ENCODE measurements around the gene FHIT. TPM values are rescaled to one million over a fixed set of nuclear protein-coding genes. Genes with fewer than 3 reads are reported as not detected.

FHIT gene
- total RNA-seq, 1 donor = 16.9 TPM

DNA sequence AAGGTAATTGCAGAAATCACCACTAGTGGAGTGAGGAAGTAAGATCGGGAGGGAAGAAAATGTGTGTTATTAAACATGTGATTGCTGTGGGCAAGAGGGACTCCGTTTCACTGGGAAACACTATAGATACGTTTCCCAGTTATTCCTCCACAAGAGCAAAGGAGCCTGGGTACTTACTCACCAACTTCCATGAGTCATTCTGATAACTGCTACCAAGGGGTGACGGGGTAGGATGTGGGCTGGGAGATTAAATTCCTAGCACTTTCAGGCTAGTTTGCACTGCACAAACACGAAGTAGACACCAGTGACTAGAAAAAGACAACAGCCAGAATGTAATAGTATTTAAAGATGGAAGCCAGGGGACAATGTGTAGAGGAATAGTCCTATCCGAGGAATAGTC, 1388.6 kb downstream of the FHIT start:
- Histone ChIP-seq H3K4me1 (ENCODE audit: insufficient read depth, low read length) (peaks cover 6% of the 10 kb centered on the region), H3K9me3 (ENCODE audit: low read depth, low read length) (no peaks in the 10 kb centered on the region), H3K4me3 (ENCODE audit: low read length) (no peak overlapping the region), H3K27me3 (ENCODE audit: insufficient read depth, low read length) (no peaks in the 10 kb centered on the region)

DNA sequence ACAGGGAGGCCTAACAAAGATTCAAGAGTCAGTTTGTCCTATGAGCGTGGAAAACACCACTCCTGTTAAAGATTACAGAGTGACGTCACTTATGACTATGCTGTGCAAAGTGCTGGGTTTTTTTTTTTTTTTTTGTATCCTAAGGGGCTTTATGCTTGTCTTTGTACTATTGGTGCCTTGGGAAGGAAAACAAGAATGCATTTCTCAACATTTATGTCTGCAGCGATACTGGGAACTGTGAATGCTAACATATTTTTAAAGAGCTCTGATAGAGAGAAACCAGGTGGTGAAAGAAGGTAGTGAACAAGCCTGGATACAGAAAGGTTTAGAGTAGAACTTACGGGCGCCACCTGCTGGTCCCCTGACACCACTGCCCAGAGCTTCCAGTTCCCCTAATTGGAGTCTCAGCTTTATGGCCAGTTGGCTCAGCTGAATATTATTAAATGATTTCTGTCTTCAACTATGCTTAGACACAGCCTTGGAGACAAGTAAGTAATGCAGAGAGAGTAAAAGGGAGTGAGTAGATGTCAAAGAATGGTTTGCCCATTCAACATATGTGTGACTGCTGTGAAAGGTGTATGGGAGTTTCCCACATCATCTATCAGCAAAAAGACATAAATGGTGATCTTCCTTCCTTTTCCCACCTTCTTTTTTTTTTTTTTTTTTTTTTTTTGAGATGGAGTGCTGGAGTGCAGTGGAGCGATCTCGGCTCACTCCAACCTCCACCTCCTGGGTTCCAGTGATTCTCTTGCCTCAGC, 1393.5 kb downstream of the FHIT start:
- H3K4me1 ChIP-seq (ENCODE audit: insufficient read depth, low read length) = no peaks in the 10 kb centered on the region
- H3K27me3 ChIP-seq (ENCODE audit: insufficient read depth, low read length) = no peaks in the 10 kb centered on the region
- no peak overlapping the region for H3K4me3 ChIP-seq (ENCODE audit: low read length)
- no peaks in the 10 kb centered on the region for H3K9me3 ChIP-seq (ENCODE audit: low read depth, low read length)

DNA sequence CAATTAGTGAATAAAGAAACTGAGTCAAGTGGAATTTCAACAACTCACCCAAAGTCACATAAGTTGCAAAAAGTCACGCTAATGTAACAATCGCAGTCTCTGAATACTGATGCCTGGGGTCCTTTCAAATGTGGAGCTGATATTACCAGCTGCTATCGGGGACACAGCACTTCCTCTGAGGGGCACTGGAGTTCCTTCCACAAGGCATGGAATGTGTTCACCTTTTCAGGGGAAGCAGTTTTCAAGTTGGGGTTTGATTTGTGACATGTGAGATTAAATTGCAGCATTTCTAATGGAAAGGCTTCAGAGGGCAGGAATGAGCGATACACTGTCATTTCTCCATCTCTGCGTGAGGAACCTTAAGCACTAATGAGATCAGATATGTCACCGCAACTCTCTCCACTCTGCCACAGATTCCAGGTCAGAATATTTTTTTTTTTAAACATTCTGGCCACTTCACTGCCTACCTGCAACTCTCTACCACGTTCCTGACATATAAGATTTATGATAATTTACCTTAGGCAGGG, 1394.3 kb downstream of the FHIT start:
- no peaks in the 10 kb centered on the region for H3K9me3 ChIP-seq (ENCODE audit: low read depth, low read length)
- H3K27me3 ChIP-seq (ENCODE audit: insufficient read depth, low read length) = no peaks in the 10 kb centered on the region
- no peak overlapping the region for H3K4me3 ChIP-seq (ENCODE audit: low read length)
- H3K4me1 ChIP-seq (ENCODE audit: insufficient read depth, low read length) = no peaks in the 10 kb centered on the region

DNA sequence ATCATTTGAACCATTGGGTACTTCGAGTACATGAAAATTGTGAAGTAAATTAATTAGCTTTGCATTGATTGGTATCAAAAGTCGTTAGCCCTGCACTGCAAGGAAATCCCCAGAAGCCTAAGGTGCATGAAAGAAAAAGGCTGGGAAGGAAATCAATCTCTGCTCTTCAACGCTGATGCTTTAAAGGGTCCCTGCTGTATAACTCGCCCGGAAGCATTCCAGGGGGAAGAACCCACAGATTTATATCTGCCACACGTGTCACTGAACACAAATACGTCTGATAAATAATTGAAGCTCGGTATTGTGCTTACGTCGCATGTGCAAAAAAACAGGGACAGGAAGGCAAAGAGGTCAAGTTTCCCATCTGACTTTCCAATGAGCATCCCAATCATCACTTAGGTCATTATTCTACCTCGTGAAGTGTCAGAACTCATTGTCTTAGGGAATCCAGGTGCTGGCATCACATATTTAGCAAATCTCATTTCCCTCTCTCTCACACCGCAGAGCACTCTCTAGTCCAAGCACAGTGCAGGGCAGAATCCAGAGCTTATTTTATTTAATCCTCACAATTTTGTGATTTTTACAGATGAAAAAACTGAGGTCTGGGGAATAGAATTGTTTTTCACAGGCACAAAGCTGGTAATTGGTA, 1397.1 kb downstream of the FHIT start:
- H3K9me3 ChIP-seq (ENCODE audit: low read depth, low read length) = no peaks in the 10 kb centered on the region
- no peaks in the 10 kb centered on the region for H3K4me1 ChIP-seq (ENCODE audit: insufficient read depth, low read length)

DNA sequence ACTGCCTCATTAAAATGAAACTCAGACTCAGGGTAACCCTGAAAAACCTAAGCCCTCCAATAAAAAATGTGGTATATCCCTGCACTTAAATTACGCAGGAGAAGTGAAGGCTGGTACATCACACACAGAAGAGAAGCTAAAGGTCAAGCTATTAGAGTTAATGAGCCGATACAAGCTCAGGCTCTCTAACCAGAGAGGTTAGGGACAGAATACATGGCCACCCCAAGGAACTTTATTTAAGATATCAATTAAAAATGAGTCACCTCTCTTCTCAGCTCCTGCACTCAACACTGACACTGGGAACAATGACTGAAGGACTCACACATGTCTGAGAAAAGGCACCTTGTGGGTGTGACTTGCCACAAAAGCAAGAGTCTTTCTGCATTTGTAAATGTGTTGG, 1400.8 kb downstream of the FHIT start:
- no peaks in the 10 kb centered on the region for H3K4me1 ChIP-seq (ENCODE audit: insufficient read depth, low read length)
- no peaks in the 10 kb centered on the region for H3K9me3 ChIP-seq (ENCODE audit: low read depth, low read length)
- no peaks in the 10 kb centered on the region for H3K27me3 ChIP-seq (ENCODE audit: insufficient read depth, low read length)
- H3K4me3 ChIP-seq (ENCODE audit: low read length) = no peak overlapping the region

More for the DNA sequence above, 1397.1 kb downstream of the FHIT start:
- Histone ChIP-seq H3K4me3 (ENCODE audit: low read length) (no peak overlapping the region), H3K27me3 (ENCODE audit: insufficient read depth, low read length) (no peaks in the 10 kb centered on the region)

DNA sequence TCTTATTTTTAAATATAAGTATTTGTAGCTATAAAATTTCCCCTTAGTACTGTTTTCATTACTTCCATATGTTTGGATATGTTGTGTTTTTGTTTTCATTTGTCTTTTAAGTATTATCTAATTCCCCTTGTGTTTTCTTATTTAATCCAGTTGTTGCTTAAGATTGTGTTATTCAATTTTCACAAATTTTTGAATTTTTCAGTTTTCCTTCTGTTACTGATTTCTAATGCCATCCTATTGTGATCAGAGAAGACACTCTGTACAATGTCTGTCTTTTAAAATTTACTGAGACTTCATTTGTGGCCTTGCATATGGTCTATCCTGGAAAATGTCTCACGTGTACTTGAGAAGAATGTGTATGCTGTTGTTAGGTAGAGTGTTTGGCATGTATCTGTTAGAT, 1405.9 kb downstream of the FHIT start:
- Histone ChIP-seq H3K9me3 (ENCODE audit: low read depth, low read length) (no peaks in the 10 kb centered on the region), H3K4me1 (ENCODE audit: insufficient read depth, low read length) (peaks cover 4% of the 10 kb centered on the region), H3K4me3 (ENCODE audit: low read length) (no peak overlapping the region), H3K27me3 (ENCODE audit: insufficient read depth, low read length) (no peaks in the 10 kb centered on the region)

DNA sequence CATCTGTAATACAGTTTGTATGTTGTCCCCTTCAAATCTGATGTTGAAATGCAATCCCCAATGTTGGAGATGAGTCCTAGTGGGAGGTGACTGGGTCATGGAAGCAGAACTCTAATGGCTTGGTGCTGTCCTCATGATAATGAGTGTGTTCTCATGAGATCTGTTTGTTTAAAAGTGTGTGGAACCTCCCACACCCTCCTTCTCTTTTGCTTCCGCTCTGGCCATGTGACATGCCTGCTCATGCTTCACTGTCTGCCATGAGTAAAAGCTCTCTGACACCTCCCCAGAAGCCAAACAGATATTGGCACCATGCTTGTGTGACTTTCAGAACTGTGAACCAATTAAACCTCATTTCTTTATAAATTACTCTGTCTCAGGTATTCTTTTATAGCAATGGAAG, 1407.4 kb downstream of the FHIT start:
- Histone ChIP-seq H3K9me3 (ENCODE audit: low read depth, low read length) (no peaks in the 10 kb centered on the region), H3K4me3 (ENCODE audit: low read length) (no peak overlapping the region), H3K4me1 (ENCODE audit: insufficient read depth, low read length) (peaks cover 16% of the 10 kb centered on the region), H3K27me3 (ENCODE audit: insufficient read depth, low read length) (no peaks in the 10 kb centered on the region)

DNA sequence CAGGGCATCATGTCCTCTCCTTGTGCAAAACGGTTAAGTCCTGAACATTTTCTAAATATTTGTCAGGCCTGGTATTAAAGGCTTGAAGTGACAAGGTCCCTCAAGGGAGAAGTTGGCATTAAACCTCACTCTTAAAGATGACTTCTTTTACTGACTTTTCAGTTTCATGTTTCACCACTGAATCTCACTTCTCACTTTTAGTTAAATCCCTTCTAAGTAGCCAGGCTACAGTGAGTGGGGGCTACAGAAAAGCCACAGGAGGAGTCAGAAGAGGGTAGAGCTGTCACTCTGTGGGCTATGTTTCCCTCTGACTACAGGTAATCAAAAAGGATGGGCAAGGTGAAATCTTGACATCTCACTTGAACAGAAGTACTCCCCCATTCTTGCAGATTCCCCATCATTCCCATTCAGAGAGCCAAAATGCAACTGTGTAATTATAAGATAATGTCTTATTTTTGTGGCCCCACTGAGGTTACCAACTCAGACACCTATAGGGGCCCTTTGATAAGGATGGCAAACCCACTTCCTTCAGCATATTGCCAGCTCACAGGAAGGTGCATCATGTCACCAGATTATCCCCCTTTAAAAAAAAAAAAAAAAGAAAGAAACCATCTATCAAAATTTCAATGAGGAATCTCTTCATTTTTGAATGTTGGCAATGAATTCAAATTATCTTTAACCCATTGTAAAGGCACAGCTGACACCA, 1411.3 kb downstream of the FHIT start:
- Histone ChIP-seq H3K4me3 (ENCODE audit: low read length) (no peak overlapping the region), H3K4me1 (ENCODE audit: insufficient read depth, low read length) (peaks cover 18% of the 10 kb centered on the region)

DNA sequence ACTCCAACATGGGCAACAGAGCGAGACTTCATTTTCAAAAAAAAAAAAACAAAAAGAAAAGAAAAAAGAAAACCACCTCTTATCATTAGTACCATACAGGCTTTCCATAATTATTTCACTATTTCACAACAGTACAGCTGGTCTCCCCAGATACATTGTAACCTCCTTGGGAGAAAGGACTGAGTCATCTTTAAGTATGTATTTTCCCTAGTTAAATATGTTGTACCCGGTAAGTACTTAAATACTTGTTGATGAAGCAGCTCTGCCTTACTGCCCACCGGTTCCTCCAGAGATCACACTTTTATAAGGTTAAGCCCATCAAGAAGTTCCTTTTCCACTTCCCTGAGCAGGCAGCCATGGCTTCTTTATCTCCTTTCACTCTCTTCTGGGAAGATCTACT, 1412.0 kb downstream of the FHIT start:
- H3K4me1 ChIP-seq (ENCODE audit: insufficient read depth, low read length) = peaks cover 18% of the 10 kb centered on the region
- no peaks in the 10 kb centered on the region for H3K27me3 ChIP-seq (ENCODE audit: insufficient read depth, low read length)
- no peak overlapping the region for H3K4me3 ChIP-seq (ENCODE audit: low read length)
- H3K9me3 ChIP-seq (ENCODE audit: low read depth, low read length) = no peaks in the 10 kb centered on the region

More for the DNA sequence above, 1411.3 kb downstream of the FHIT start:
- no peaks in the 10 kb centered on the region for H3K27me3 ChIP-seq (ENCODE audit: insufficient read depth, low read length)
- no peaks in the 10 kb centered on the region for H3K9me3 ChIP-seq (ENCODE audit: low read depth, low read length)

DNA sequence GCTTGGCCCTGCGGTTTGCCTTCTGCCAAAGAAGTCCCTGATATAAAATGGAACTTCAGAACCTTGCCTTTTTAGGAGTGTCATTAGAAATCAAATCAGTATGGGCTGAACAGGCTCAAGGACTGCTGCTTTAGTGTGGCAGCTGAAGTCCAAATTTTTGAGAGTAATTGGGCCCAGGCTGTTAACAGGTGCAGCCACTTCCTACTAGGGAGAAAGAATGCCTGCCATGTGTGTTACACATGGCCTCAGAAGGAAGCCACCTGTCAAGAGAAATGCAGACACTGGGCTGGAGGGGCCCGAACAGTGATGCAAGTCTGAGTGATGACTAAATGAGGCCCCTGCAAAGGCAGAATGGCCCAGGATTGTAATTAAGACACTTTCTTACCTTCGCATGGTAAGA, 1414.7 kb downstream of the FHIT start:
- Histone ChIP-seq H3K4me1 (ENCODE audit: insufficient read depth, low read length) (peaks cover 18% of the 10 kb centered on the region), H3K4me3 (ENCODE audit: low read length) (no peak overlapping the region), H3K9me3 (ENCODE audit: low read depth, low read length) (no peaks in the 10 kb centered on the region), H3K27me3 (ENCODE audit: insufficient read depth, low read length) (no peaks in the 10 kb centered on the region)

DNA sequence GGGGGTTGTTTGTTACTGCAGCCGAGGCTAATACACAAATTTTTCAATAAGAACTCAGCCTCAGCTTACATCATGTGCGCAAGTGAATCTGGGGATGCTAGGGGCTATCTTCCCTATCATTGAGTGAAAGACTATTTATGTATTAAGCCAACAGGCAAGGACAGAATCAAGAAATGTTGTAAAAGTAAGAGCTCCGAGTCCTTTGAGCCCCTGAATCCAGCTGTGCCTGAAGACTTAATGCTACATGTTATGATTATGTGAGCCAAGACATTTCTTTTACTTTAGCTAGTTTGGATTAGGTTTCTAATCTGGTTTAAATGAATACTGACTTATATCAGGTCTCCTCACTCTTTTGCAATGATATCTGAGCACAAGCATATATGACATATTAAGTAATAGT, 1418.5 kb downstream of the FHIT start:
- Histone ChIP-seq H3K4me1 (ENCODE audit: insufficient read depth, low read length) (no peaks in the 10 kb centered on the region), H3K9me3 (ENCODE audit: low read depth, low read length) (no peaks in the 10 kb centered on the region), H3K4me3 (ENCODE audit: low read length) (no peak overlapping the region), H3K27me3 (ENCODE audit: insufficient read depth, low read length) (no peaks in the 10 kb centered on the region)

DNA sequence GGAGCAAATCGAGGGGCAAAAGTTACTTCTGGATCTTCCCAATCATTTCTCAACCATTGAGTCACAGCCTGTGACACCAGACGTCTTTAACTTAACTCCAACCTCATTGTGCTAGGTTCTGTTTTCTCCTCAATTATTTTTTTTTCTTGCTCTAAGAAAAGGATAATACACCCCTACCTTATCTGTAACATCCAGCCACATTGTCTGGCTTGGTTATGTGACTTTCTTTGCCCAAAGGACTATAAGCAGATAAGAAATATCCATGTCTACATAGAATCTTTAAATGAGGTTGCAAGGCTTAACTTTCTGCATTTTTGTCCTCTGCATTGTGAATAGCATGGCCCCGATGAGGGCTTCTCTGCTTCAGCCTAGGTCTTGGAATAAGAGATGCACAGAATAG, 1419.0 kb downstream of the FHIT start:
- H3K4me1 ChIP-seq (ENCODE audit: insufficient read depth, low read length) = no peaks in the 10 kb centered on the region
- no peaks in the 10 kb centered on the region for H3K9me3 ChIP-seq (ENCODE audit: low read depth, low read length)
- no peak overlapping the region for H3K4me3 ChIP-seq (ENCODE audit: low read length)

DNA sequence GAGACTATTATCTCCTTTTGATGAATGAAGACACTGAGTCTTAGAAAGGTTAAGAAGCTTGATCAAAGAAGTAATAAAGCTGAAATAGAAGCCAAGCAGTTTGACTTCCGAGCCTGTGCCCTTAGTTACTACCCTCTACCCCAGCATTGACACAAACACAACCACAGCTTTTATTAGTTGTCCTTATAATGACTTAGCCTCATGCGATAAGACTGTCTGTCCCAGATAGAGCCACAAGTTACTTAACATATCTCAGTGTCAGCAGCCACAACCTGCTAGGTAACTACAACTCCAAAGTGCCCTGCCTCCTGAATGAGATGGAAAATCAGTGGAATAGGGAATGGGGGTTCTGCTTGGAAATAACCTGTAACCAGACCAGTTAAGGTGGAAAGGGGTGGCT, 1419.9 kb downstream of the FHIT start:
- H3K27me3 ChIP-seq (ENCODE audit: insufficient read depth, low read length) = no peaks in the 10 kb centered on the region

More for the DNA sequence above, 1419.0 kb downstream of the FHIT start:
- H3K27me3 ChIP-seq (ENCODE audit: insufficient read depth, low read length) = no peaks in the 10 kb centered on the region

DNA sequence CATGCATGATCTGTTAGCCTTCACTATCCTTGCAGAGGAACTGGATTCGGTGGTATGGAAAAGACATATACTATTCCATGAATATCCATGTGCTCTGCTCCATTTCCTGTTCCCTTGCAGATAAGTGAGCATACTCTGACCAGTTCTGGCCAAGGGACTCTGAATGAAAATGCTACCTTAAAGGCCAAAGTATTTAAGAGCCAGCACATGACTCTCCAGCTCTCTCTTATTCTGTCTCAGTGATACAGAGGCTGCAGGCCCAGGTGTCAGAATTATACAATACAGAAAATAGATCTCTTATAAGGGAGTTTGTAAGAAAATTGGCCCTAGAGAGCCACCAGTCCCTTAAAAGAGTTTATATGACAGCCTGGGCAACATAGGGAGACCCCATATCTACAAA, 1421.7 kb downstream of the FHIT start:
- no peak overlapping the region for H3K4me3 ChIP-seq (ENCODE audit: low read length)
- H3K27me3 ChIP-seq (ENCODE audit: insufficient read depth, low read length) = no peaks in the 10 kb centered on the region
- H3K9me3 ChIP-seq (ENCODE audit: low read depth, low read length) = no peaks in the 10 kb centered on the region
- H3K4me1 ChIP-seq (ENCODE audit: insufficient read depth, low read length) = no peaks in the 10 kb centered on the region

More for the DNA sequence above, 1419.9 kb downstream of the FHIT start:
- no peaks in the 10 kb centered on the region for H3K4me1 ChIP-seq (ENCODE audit: insufficient read depth, low read length)
- H3K4me3 ChIP-seq (ENCODE audit: low read length) = no peak overlapping the region
- H3K9me3 ChIP-seq (ENCODE audit: low read depth, low read length) = no peaks in the 10 kb centered on the region

DNA sequence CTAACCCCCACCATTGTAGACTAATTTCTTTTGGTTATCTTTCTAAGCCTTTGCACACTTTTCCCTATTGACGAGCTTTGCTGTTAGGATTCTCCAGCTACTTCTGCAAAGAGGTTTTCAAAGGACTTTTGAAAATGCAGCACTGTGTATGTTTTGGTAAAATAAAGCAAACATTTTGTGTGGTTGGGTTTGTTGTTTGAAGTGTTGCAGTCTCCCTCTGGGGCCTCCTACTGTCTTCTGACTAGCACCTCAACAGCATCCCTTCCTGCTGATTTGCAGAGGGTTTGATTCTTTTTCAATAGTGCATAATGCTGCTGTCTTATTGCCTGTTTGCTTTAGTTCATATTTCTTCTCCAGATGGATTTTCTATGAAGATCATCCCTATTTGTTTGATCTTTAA, 1426.4 kb downstream of the FHIT start:
- no peaks in the 10 kb centered on the region for H3K4me1 ChIP-seq (ENCODE audit: insufficient read depth, low read length)
- no peak overlapping the region for H3K4me3 ChIP-seq (ENCODE audit: low read length)
- no peaks in the 10 kb centered on the region for H3K9me3 ChIP-seq (ENCODE audit: low read depth, low read length)
- no peaks in the 10 kb centered on the region for H3K27me3 ChIP-seq (ENCODE audit: insufficient read depth, low read length)

Data from mononuclear cell (primary cell).